ENCODE results near the gene PDGFRB. TPM values are rescaled to one million over a fixed set of nuclear protein-coding genes. Genes with fewer than 3 reads are reported as not detected.
A peak's percentile ranks its signal among the peaks of the same experiment; 100 is the strongest.

PDGFRB gene
- total RNA-seq, 1 donor from 2014 or later: 215 TPM

DNA sequence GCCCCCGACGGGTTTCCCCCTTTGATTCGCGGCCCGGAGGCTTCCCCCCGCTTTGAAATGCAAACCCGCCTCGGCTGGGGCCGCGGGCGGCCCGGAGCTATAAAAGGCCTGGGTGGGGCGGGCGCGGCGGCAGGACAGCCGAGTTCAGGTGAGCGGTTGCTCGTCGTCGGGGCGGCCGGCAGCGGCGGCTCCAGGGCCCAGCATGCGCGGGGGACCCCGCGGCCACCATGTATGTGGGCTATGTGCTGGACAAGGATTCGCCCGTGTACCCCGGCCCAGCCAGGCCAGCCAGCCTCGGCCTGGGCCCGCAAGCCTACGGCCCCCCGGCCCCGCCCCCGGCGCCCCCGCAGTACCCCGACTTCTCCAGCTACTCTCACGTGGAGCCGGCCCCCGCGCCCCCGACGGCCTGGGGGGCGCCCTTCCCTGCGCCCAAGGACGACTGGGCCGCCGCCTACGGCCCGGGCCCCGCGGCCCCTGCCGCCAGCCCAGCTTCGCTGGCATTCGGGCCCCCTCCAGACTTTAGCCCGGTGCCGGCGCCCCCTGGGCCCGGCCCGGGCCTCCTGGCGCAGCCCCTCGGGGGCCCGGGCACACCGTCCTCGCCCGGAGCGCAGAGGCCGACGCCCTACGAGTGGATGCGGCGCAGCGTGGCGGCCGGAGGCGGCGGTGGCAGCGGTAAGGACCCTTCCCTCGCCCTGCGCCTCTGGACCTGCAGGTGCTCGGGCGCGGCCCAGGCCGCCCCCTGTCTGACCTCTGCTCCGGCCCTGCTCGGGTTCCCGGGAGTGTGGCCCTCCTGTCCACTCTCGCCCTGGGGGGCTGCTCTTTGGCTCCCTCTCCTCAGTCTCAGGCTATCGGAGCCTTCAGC is 11.2 kb upstream of the PDGFRB start, which contains the start of gene CDX1:
Gene CDX1, plus strand, starts transcription at position 129 of the 862 bp plus-strand sequence. Its CDS starts 99 bp downstream, at position 228.
- no peak for DNase-seq (ENCODE audit: low spot score)
- intact Hi-C loops (cut with DNase I): no loop called here
- no peak for ATAC-seq

- intact Hi-C loops (cut with DNase I): no loop called here
- ATAC-seq: no peak
- no peak for DNase-seq (ENCODE audit: low spot score)
Observed at GRCh38 chr5:150166037-150166649, 10.5 kb upstream of the PDGFRB start.

DNA sequence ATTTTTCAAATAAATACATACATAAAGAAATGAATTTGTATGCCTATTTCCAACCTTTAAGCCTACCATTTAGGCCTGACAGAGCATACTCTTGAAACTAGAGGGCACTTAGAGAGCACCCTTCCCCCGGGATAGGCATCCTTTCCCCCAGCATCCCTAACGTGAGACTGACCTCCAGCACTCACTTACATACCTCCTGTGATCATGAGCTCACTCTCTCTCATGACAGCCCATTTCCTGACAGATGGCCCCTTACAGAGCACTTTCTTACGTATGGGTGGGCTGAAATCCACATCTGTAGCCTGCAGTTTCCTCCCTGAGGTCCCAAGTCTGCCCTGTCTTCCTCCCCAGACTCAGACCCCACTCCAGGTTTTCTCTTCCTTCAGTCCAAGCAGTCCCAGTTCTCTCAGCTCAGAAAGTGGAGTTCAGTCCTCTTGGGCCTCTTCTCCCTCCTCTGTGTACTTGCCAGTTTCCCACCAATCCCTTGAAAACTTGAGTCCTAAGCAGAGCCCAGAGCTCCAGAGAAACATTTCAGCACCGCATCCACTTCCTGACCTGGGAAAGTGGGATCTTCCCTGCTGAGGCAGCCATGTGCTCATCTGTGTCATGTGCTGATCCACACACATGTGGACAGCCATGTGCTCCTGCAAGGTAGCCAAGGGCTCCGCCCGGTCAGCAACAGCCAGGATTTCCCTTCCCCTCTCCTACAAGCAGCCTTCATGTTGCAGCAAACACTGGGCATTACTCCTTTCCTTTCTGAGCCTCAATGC is 8.8 kb upstream of the PDGFRB start:
- no peak for DNase-seq (ENCODE audit: low spot score)
- intact Hi-C loops (cut with DNase I): loop anchor here (5.0 kb wide), 1 partner anchor 53 kb away; no protein-coding TSS in a partner anchor
- ATAC-seq: peak; percentile 65

DNA sequence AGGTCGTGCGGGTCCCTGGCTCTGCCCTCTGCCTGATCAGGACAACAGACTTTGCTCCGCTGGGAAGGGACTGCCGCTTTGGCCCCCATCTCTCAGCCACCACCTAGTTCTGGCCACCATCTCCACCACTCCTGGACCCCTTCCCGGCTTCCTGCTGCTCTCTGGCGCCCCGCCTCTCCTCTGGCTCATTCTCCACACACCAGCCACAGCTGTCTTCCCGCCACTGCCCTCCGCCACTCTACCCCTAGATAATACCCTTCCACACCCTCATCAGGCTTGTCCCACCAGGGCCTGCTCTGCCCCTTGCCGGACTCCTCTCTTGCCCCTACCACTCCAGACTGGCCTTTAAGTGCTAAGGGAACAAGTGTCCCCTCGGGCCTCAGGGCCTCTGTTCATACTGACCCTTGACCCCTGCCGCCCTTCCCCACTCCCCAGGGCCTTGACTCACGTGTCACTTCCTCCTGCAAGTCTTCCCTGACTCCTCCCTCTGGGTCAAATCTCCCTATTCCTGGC is 8.0 kb upstream of the PDGFRB start:
- DNase-seq (ENCODE audit: low spot score) (no peak), ATAC-seq (peak; percentile 70)

DNA sequence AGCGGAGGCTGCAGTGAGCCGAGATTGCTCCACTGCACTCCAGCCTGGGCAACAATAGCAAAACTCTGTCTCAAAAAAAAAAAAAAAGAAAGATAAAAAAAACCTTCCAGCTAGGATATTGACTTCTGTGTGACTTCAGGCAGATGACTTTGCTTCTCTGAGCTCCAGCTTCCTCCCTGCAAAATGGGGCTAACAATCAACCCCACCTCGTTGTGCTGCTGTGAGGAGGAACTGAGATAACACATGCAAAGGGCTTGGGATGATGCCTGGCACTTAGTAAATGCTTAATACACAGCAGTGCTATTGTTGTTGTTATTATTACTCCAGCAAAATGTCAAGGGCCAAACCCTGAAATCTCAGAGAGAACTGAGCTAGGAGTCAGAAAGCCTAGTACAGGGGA is 7.4 kb upstream of the PDGFRB start:
- intact Hi-C loops (cut with DNase I): loop anchor here (5.0 kb wide), 1 partner anchor 54 kb away; no protein-coding TSS in a partner anchor
- ATAC-seq: no peak
- DNase-seq (ENCODE audit: low spot score): no peak

More for the DNA sequence above, 8.0 kb upstream of the PDGFRB start:
- intact Hi-C loops (cut with DNase I): loop anchor here (5.0 kb wide), 1 partner anchor 54 kb away; no protein-coding TSS in a partner anchor

- intact Hi-C loops (cut with DNase I): loop anchor here (5.0 kb wide), 1 partner anchor 55 kb away; no protein-coding TSS in a partner anchor
- ATAC-seq (no peak), DNase-seq (ENCODE audit: low spot score) (no peak)
Observed at GRCh38 chr5:150162142-150162513, 6.5 kb upstream of the PDGFRB start.

DNA sequence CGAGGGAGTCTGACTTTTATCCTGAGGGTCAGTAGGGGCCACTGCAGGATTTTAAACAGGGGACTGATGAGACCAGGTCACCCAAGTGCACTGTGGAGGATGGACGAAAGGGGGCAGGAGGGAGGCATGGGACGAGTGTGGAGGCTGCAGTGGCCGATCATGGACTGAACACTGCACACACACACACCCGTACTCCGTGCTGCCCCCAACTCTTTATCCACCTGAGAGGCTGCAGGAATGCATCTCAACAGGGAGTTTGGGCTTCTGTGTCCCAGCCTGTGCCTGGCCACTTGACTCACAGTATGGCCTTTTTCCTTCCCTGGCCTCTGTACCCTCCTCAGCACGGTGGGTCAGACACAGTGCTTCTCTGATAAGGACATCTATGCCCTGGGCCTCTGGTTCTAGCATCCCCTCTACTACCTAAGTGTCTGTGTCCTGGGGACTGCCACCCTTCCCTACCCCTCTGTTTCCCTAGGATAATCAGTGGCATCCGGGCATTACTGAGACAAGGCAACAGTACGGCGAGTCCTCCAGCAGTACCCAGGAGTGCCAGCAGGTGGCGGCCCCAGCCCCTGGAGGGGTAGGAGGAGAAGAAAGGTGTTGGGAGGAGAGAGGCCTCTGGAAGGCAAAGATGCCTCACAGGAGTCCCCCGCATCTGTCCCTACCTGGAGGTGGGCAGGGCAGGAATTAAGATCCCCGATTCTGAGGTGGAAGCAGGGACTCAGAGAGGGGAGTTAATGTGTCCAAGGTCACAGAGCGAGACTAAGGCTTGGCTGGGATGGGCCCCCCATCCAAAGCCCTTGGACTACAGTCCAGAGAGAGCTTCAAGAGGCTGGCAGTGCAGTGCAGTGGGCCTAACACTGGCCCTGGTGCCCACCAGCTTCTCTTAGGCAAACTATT is 5.8 kb upstream of the PDGFRB start:
- peak; percentile 94 for DNase-seq (ENCODE audit: low spot score)
- ATAC-seq: peak; percentile 63
- intact Hi-C loops (cut with DNase I): loop anchor here (5.0 kb wide), 1 partner anchor 56 kb away; no protein-coding TSS in a partner anchor

GRCh38 chr5:150160448-150161081 is 4.9 kb upstream of the PDGFRB start:
- intact Hi-C loops (cut with DNase I): loop anchor here (5.0 kb wide), 1 partner anchor 57 kb away; no protein-coding TSS in a partner anchor
- no peak for DNase-seq (ENCODE audit: low spot score)
- no peak for ATAC-seq

DNA sequence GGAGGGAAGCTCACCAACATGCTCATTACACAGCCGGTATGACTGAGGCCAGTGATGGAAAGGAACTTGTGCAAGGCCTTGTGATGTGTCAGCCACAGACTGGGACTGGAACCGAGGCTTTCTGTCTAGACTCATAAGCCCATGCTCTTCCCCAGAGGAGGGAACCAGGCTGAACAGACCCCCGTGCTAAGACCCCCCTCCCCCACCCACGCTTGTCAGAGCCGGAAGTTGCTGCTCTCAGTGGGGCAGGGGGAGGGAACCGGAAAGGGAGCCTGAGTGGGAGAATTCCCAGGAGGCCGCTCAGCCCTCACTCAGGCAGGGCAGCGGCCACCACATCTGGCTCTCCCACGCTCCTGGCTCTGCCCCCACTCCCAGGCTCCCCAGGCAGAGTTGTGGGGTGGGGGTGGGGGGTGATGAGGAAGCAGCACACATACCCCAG is 4.1 kb upstream of the PDGFRB start:
- intact Hi-C loops (cut with DNase I): loop anchor here (5.0 kb wide), 1 partner anchor 58 kb away; no protein-coding TSS in a partner anchor
- ATAC-seq: no peak
- no peak for DNase-seq (ENCODE audit: low spot score)

GRCh38 chr5:150159031-150159430 is 3.4 kb upstream of the PDGFRB start:
- ATAC-seq (no peak), DNase-seq (ENCODE audit: low spot score) (no peak)
- intact Hi-C loops (cut with DNase I): no loop called here

GRCh38 chr5:150158170-150158949 is 2.7 kb upstream of the PDGFRB start:
- DNase-seq (ENCODE audit: low spot score) (no peak), ATAC-seq (no peak)
- intact Hi-C loops (cut with DNase I): no loop called here

- no peak for ATAC-seq
- DNase-seq (ENCODE audit: low spot score): no peak
- intact Hi-C loops (cut with DNase I): no loop called here
Observed at GRCh38 chr5:150157168-150157567, 1.5 kb upstream of the PDGFRB start.

DNA sequence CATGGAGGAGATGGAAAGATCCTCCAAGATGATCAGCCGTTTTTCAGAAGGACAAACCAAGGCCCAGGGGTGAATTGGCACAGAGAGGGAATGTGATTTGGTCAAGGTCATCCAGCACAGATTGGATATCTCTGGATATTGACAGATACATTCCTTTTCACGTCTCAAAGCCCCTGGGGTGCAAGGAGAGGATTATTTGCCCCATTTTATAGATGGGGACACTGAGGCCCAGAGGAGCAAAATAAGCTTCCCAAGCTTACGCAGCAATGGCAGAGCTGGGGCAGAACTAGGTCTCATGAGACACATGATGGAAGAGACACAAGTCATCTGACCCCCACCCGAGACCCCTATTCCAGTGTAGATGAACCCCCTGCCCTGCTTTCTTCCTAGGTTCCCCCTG is 895 bp upstream of the PDGFRB start:
- DNase-seq (ENCODE audit: low spot score) (no peak), ATAC-seq (no peak)
- intact Hi-C loops (cut with DNase I): no loop called here

DNA sequence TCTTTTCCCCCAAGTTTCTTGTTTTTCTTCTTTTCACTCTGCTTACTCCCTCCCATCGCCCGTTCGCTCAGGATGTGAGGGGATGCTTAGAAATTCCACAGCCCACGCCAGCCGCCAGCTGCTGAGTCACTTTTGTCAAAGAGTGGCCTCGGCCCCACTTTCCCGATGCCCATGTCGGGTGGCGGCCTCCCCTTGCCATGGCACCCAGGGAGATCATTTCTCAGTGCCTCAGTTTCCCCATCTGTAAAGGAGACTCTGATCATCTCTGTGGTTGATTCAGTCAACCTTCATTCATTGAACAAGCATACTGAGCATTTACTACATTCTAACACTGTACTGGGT is 353 bp upstream of the PDGFRB start:
- intact Hi-C loops (cut with DNase I): no loop called here
- no peak for DNase-seq (ENCODE audit: low spot score)

GRCh38 chr5:150154618-150155128 is 972 bp downstream of the PDGFRB start:
- intact Hi-C loops (cut with DNase I): no loop called here
- ATAC-seq (no peak), DNase-seq (ENCODE audit: low spot score) (no peak)

More for the DNA sequence above, 353 bp upstream of the PDGFRB start:
- no peak for ATAC-seq

DNA sequence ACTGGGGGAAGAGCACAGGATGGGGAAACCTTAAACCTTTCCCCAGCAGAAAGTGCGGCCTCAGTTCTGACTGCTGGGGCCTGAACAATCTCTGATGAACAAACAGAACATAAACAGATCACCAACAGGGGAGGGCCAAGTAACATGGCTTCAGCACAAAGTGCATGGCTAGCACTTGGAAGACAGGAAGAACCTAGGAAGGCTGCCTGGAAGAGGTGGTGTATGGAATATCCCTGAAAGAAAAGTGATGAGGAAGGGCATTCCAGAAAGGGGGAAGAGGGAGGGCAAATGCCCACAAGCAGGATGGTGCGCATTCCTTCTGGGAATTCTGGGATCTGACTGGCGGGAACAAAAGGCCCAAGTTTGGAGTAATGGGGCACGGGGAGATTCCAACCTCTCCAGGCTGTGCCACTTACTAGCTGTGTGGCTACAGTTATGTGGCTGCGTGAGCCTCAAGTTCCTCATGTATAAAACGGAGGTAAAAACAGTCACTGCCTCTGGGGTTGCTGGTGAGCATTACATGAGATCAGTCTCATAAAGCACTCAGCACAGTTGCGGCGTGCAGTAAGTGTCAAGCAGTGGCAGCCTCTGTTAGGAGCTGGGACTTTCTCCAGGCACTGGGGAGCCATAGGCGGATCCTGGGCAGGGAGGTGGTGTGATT is 1.6 kb downstream of the PDGFRB start:
- intact Hi-C loops (cut with DNase I): no loop called here
- DNase-seq (ENCODE audit: low spot score): no peak
- peak; percentile 35 for ATAC-seq

All from sciatic nerve (tissue), 2 donors.